Mucosa of stomach (tissue), 1 donor: ENCODE data around the gene EIF4E3.

Experiments
- H3K27me3 ChIP-seq: one replicate; pipeline ENCODE4 v1.7.0; 2013; ENCODE audit warnings: mild to moderate bottlenecking, low read length; ENCODE audit not compliant: control insufficient read depth, insufficient read depth
- H3K36me3 ChIP-seq: one replicate; pipeline ENCODE4 v1.7.0; 2013; ENCODE audit warnings: low read length; ENCODE audit not compliant: control insufficient read depth, insufficient read depth
- H3K4me1 ChIP-seq: one replicate; pipeline ENCODE4 v1.7.0; 2013; ENCODE audit warnings: mild to moderate bottlenecking, low read length; ENCODE audit not compliant: control insufficient read depth, insufficient read depth
- H3K4me3 ChIP-seq: one replicate; pipeline ENCODE4 v1.7.0; 2013; ENCODE audit warnings: low read length
- H3K9ac ChIP-seq: one replicate; pipeline ENCODE4 v1.7.0; 2013; ENCODE audit warnings: mild to moderate bottlenecking, low read length, moderate library complexity
- H3K9me3 ChIP-seq: one replicate; pipeline ENCODE4 v1.7.0; 2013; ENCODE audit warnings: mild to moderate bottlenecking, low read length, moderate library complexity; ENCODE audit not compliant: control insufficient read depth
- donor health status: Pancreatic carcinoma.

EIF4E3 gene

DNA sequence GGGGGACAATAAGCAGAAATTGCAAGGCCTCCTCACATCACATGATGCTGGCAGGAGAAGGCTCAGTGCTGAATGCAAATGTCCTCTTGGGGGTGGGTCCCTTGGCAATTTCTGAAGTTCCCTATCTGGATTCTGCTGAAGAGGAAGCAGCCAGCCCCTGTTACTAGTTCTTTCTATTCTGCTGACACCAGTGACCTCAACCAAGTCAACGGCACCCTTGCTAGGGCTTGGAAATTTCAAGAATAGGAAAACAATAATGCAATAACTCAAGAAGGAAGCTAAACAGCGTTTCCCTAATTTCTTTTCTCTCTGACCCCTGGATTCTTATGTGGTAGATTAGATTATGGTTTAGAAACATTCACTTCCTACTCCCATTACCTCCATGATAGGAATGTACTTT, 95.5 kb downstream of the EIF4E3 start:
- no peaks in the 10 kb centered on the region for H3K36me3 ChIP-seq
- no peak overlapping the region for H3K4me3 ChIP-seq
- H3K9me3 ChIP-seq = no peaks in the 10 kb centered on the region
- H3K9ac ChIP-seq = no peak overlapping the region
- no peaks in the 10 kb centered on the region for H3K27me3 ChIP-seq
- no peaks in the 10 kb centered on the region for H3K4me1 ChIP-seq

DNA sequence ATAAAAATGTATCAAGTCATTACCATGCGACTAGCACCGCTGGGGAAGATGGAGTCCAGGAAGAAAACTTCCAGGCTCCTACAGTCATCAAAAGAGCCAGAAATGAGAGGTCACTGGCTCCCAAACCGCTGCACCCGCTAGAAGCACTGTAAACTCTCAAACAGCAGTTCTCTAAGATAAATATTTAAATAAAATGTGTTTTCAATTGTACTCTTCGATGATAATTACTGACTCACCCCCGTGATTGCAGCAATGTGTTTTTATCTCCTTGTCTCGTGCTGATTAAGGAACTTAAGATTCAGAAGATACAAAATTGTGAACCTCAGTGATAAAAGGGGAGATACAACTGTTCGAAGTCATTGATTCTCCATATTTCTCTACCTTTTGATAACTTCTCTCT, 95.9 kb downstream of the EIF4E3 start:
- Histone ChIP-seq H3K36me3 (no peaks in the 10 kb centered on the region), H3K9ac (no peak overlapping the region), H3K4me3 (no peak overlapping the region), H3K9me3 (no peaks in the 10 kb centered on the region), H3K27me3 (no peaks in the 10 kb centered on the region), H3K4me1 (no peaks in the 10 kb centered on the region)

DNA sequence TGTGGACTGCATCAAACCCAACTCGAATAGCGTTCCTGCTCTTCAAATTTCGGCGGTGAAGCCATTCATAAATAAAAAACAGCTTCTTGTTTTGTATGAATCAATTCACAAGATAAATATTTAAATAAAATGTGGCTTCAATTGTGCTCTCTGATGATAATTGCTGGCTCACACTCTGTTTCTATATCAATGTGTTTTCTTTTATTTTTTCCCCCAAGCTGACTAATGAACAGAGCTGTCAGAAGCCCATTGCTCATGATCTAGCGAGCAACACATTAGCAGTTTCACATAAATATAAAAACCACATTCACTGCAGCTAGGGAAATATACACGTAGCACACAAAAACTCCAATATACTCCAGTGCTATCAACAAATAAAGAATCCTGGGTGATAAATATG, 96.7 kb downstream of the EIF4E3 start:
- H3K4me1 ChIP-seq = no peaks in the 10 kb centered on the region
- no peak overlapping the region for H3K4me3 ChIP-seq
- H3K27me3 ChIP-seq = no peaks in the 10 kb centered on the region
- no peaks in the 10 kb centered on the region for H3K36me3 ChIP-seq
- H3K9me3 ChIP-seq = no peaks in the 10 kb centered on the region
- no peak overlapping the region for H3K9ac ChIP-seq

DNA sequence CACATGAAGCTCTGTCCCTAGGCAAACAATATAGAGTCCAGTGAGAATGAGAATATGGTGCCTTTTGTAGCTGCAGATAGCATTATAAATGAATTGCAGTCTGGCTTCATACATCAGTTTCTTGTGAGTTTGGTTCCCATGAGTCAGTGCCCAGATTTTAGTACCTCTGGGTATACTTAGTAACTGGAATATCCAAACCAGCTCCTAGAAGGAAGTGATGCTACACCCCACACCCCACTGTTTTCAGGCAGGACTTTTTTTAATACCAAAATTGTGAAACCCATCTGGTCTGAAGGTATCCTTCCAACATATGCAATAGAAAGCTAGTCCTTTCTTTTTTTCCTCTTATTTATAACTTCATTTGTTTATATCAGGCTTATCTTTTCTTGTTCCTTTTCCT, 99.5 kb downstream of the EIF4E3 start:
- H3K9ac ChIP-seq = no peak overlapping the region
- H3K4me3 ChIP-seq = no peak overlapping the region
- no peaks in the 10 kb centered on the region for H3K4me1 ChIP-seq
- no peaks in the 10 kb centered on the region for H3K36me3 ChIP-seq
- no peaks in the 10 kb centered on the region for H3K27me3 ChIP-seq
- H3K9me3 ChIP-seq = no peaks in the 10 kb centered on the region
